Activated naive CD4-positive, alpha-beta T cell treated with anti-CD3 and anti-CD28 coated beads, Interleukin-2, amount 50 U/mL, for 24 hours (primary cell): ENCODE data around the gene NLRP3.
"Not testable (repeated sequence)": the region's sequence is repeated elsewhere in the genome, so short reads cannot be mapped to it uniquely, and the experiment has no call there.

Source experiments
- H3K27ac Mint-ChIP-seq: one replicate; pipeline ENCODE4 v1.8.0; 2021; ENCODE audit warnings: mild to moderate bottlenecking, mixed read lengths
- H3K27me3 Mint-ChIP-seq: one replicate; pipeline ENCODE4 v1.8.0; 2021; ENCODE audit warnings: mixed read lengths
- H3K36me3 Mint-ChIP-seq: one replicate; pipeline ENCODE4 v1.8.0; 2021; ENCODE audit warnings: mixed read lengths
- H3K4me1 Mint-ChIP-seq: one replicate; pipeline ENCODE4 v1.8.0; 2021; ENCODE audit warnings: mixed read lengths
- H3K4me3 Mint-ChIP-seq: one replicate; pipeline ENCODE4 v1.8.0; 2021; ENCODE audit warnings: mild to moderate bottlenecking, mixed read lengths
- H3K9me3 Mint-ChIP-seq: one replicate; pipeline ENCODE4 v1.8.0; 2021; ENCODE audit warnings: mixed read lengths

Gene NLRP3

GRCh38 chr1:247468481-247469140 lies 52.6 kb downstream of the NLRP3 start:
- Mint-ChIP-seq H3K27ac (no peak overlapping the region), H3K4me1 (no peaks in the 10 kb centered on the region), H3K36me3 (no peaks in the 10 kb centered on the region), H3K4me3 (no peak overlapping the region), H3K27me3 (peaks cover 1% of the 10 kb centered on the region), H3K9me3 (no peaks in the 10 kb centered on the region)

DNA sequence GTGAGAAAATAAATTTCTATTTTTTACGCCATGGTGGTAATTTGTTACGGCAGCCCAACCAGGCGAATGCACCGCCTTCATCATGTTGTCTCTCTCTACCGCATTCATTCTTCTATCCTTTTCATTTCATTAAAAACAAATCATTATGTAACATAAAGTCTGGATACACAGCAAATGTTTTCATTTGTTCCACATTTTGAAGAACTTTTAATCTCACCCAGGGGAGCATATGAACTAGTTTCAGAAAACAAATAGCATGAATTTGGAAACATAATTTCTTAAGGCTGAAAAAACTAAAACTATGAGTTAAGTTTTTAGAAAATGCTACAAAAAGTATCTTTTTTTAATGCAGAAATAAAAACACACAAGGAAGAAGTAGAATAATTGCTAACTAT lies 53.2 kb downstream of the NLRP3 start:
- Mint-ChIP-seq H3K27ac (no peak overlapping the region), H3K27me3 (peaks cover 1% of the 10 kb centered on the region), H3K4me1 (no peaks in the 10 kb centered on the region), H3K36me3 (no peaks in the 10 kb centered on the region), H3K9me3 (no peaks in the 10 kb centered on the region), H3K4me3 (no peak overlapping the region)

DNA sequence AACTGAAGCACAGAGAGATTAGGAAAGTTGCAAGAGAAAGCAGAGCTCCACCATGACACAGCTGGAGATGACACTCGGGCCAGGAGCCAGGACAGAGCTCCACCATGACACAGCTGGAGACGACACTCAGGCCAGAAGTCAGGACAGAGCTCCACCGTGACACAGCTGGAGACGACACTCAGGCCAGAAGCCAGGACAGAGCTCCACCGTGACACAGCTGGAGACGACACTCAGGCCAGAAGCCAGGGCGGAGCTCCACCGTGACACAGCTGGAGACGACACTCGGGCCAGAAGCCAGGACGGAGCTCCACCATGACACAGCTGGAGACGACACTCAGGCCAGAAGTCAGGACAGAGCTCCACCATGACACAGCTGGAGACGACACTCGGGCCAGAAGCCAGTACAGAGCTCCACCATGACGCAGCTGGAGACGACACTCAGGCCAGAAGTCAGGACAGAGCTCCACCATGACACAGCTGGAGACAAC lies 55.0 kb downstream of the NLRP3 start:
- H3K4me3 Mint-ChIP-seq, H3K36me3 Mint-ChIP-seq, H3K9me3 Mint-ChIP-seq, H3K27me3 Mint-ChIP-seq, H3K27ac Mint-ChIP-seq, H3K4me1 Mint-ChIP-seq: not testable (repeated sequence)

DNA sequence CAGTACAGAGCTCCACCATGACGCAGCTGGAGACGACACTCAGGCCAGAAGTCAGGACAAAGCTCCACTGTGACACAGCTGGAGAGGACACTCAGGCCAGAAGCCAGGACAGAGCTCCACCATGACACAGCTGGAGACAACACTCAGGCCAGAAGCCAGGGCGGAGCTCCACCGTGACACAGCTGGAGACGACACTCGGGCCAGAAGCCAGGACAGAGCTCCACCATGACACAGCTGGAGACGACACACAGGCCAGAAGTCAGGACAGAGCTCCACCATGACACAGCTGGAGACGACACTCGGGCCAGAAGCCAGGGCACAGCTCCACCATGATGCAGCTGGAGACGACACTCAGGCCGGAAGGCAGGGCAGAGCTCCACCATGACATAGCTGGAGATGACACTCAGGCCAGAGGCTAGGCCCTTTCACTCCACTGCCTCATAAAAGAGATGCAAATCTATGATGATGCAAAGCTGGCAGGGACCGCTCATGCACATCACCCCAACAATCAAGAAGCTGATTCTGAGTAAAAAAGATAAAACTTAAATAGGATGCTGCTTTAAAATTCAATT lies 55.6 kb downstream of the NLRP3 start:
- H3K9me3 Mint-ChIP-seq: peaks cover 5% of the 10 kb centered on the region
- no peaks in the 10 kb centered on the region for H3K4me1 Mint-ChIP-seq
- no peaks in the 10 kb centered on the region for H3K36me3 Mint-ChIP-seq
- no peak overlapping the region for H3K27ac Mint-ChIP-seq
- no peak overlapping the region for H3K4me3 Mint-ChIP-seq
- peaks cover 1% of the 10 kb centered on the region for H3K27me3 Mint-ChIP-seq

GRCh38 chr1:247472035-247472434 lies 56.1 kb downstream of the NLRP3 start:
- Mint-ChIP-seq H3K9me3 (peaks cover 5% of the 10 kb centered on the region), H3K27me3 (peaks cover 1% of the 10 kb centered on the region), H3K4me3 (no peak overlapping the region), H3K36me3 (no peaks in the 10 kb centered on the region), H3K27ac (no peak overlapping the region), H3K4me1 (no peaks in the 10 kb centered on the region)

GRCh38 chr1:247474367-247474766 lies 58.4 kb downstream of the NLRP3 start:
- Mint-ChIP-seq H3K4me1 (no peaks in the 10 kb centered on the region), H3K27me3 (no peaks in the 10 kb centered on the region), H3K9me3 (peaks cover 5% of the 10 kb centered on the region), H3K27ac (no peak overlapping the region), H3K36me3 (no peaks in the 10 kb centered on the region), H3K4me3 (no peak overlapping the region)

DNA sequence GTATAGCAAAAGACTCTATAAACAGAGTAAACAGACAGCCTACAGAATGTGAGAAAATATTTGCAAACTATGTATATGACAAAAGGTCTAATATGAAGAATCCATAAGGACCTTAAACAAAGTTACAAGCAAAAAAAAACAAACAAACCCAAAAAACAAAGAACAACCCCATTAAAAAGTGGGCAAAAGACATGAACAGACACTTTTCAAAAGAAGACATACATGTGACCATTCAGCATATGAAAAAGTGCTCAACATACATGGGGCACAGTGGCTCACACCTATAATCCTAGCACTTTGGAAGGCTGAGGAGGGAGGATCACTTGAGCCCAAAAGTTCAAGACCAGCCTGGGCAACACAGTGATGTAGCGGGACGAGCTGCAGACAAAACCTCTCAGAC lies 59.8 kb downstream of the NLRP3 start:
- Mint-ChIP-seq H3K27me3 (no peaks in the 10 kb centered on the region), H3K4me3 (no peak overlapping the region), H3K9me3 (peaks cover 5% of the 10 kb centered on the region), H3K4me1 (no peaks in the 10 kb centered on the region), H3K36me3 (no peaks in the 10 kb centered on the region), H3K27ac (no peak overlapping the region)

DNA sequence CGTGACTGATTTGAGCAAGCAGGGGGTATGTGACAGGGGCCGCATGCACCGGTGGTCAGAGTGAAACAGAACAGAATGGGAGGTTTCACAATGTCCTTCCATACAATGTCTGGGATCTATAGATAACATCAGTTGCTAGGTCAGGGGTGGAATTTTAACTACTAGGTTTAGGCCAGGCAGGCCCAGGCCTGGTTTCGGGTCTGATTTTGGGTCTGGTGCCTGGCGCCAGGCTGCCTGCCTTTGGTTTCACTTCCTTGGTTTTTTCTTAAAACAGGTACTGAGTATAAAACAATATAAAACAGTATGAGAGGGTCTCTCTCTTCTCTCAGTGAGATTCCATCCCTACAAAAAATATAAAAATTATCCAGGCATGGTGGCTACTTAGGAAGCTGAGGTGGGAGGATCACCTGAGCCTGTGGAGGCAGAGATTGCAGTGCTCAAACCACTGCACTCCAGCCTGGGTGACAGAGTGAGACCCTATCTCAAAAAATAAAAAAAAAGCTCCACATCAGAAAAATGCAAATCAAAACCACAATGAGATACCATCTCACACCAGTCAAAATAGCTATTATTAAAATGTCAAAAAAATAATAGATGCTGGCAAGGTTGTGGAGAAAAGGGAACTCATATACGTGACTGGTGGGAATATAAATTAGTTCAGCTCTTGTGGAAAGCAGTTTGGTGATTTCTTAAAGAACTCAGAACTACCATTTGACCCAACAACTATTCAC lies 60.5 kb downstream of the NLRP3 start:
- not testable (repeated sequence) for H3K4me1 Mint-ChIP-seq, H3K36me3 Mint-ChIP-seq, H3K27me3 Mint-ChIP-seq, H3K4me3 Mint-ChIP-seq, H3K9me3 Mint-ChIP-seq, H3K27ac Mint-ChIP-seq

DNA sequence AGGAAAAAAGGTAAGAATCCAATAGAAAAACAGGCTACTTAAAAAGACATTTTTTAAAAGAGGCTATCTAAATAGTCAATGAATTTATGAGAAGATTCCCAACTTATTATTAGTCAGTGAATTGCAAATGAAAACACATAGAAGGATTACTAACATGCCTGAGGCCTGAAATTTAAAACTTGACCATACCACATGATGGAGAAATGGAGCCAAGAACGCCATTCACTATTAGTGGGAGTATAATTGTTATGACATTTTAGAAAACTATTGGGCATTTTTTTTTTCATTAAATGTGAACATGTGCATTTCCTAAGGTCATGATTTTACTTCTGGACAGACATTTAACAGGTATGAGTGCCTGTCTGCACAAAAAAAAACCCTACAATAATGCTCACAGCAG lies 66.8 kb downstream of the NLRP3 start:
- H3K4me1 Mint-ChIP-seq: no peaks in the 10 kb centered on the region
- no peak overlapping the region for H3K4me3 Mint-ChIP-seq
- H3K9me3 Mint-ChIP-seq: no peaks in the 10 kb centered on the region
- peaks cover 2% of the 10 kb centered on the region for H3K27me3 Mint-ChIP-seq
- H3K27ac Mint-ChIP-seq: no peak overlapping the region
- H3K36me3 Mint-ChIP-seq: no peaks in the 10 kb centered on the region

- H3K36me3 Mint-ChIP-seq: no peaks in the 10 kb centered on the region
Observed at GRCh38 chr1:247487057-247487456, 71.1 kb downstream of the NLRP3 start.

DNA sequence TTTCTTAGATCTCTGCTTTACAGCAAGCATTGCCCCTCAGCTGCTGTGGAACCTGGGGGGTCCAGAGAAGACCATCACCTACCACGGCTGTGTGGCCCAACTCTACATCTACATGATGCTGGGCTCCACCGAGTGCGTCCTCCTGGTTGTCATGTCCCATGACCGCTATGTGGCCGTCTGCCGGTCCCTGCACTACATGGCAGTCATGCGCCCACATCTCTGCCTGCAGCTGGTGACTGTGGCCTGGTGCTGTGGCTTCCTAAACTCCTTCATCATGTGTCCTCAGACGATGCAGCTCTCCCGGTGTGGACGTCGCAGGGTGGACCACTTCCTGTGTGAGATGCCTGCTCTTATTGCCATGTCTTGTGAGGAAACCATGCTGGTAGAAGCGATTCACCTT lies 75.4 kb downstream of the NLRP3 start:
- no peak overlapping the region for H3K27ac Mint-ChIP-seq
- no peak overlapping the region for H3K4me3 Mint-ChIP-seq
- no peaks in the 10 kb centered on the region for H3K4me1 Mint-ChIP-seq
- H3K9me3 Mint-ChIP-seq: no peaks in the 10 kb centered on the region
- H3K27me3 Mint-ChIP-seq: peaks cover 21% of the 10 kb centered on the region
- no peaks in the 10 kb centered on the region for H3K36me3 Mint-ChIP-seq

More at GRCh38 chr1:247487057-247487456, 71.1 kb downstream of the NLRP3 start:
- Mint-ChIP-seq H3K27ac (no peak overlapping the region), H3K4me1 (no peaks in the 10 kb centered on the region), H3K4me3 (no peak overlapping the region), H3K9me3 (no peaks in the 10 kb centered on the region), H3K27me3 (peaks cover 10% of the 10 kb centered on the region)

DNA sequence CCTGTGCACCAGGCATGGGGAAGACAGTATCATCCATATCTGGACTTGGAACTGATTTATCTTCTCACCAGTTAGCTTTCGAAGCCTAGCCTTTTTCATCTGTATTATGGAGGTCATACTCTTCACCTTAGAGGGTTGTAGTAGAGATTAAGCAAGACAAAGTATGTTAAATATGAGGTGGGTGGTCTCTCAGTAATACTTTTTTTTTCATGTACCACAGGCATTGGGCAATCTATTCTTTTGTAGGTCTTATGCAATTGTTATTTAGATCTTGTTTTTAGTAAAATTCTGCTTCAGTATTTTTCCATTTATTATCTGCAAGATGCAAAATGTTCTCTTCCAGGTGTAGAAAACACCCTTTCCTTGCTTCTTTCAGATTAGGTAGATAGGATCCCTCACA lies 77.1 kb downstream of the NLRP3 start:
- Mint-ChIP-seq H3K27me3 (peaks cover 17% of the 10 kb centered on the region), H3K36me3 (no peaks in the 10 kb centered on the region), H3K9me3 (no peaks in the 10 kb centered on the region), H3K27ac (no peak overlapping the region), H3K4me1 (no peaks in the 10 kb centered on the region), H3K4me3 (no peak overlapping the region)

DNA sequence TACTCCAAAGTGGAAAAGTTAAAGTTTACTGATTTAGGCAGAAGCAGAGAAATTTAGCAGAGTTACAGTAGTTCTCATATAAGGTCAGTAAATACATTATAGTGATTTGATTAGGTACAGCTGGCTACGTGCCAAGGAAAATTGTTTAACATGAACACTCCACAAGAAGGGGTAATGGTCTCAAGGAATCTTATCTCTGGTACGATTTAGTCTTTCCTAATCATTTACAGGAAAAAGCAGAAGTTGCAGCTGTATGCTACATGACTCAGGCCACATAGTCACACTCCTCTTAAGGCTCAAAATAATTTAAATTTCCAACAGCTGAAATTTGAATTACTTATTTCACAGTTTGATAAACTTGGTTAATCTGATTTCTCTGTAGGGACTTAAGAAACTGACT lies 78.8 kb downstream of the NLRP3 start:
- Mint-ChIP-seq H3K4me1 (no peaks in the 10 kb centered on the region), H3K4me3 (no peak overlapping the region), H3K36me3 (no peaks in the 10 kb centered on the region), H3K27me3 (peaks cover 16% of the 10 kb centered on the region), H3K9me3 (no peaks in the 10 kb centered on the region), H3K27ac (no peak overlapping the region)

DNA sequence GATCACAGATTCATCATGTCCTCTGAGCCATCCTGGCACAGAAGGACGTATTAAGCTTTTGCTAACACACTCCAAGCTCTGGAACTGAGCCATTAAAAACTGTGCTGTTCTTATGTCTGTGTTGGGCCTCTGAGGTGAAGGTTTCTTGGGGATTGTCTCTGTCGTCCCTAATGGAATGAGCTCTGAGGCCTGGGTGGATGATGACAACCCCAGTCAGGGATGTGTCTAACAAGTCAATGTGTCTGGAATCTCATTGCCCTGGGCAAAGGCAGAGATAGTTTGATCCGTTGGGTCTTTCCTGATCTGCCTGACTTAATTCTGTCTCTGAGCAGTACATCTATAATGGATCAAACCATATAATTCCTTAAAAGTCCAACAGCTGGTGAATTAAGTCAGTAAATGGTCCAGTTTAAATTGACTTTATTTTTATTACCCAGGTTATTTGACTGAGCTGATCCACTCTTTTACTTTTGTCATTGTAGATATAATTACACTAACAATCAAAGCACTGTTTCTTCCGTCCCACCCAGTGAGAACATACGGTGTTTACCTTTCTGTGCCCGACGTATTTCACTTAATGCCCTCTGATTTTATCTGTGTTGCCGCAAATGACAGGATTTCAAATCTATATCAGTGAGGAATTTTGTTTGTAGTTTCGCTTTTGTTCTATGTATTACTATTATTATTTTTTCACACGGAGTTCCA lies 80.8 kb downstream of the NLRP3 start:
- Mint-ChIP-seq H3K4me3 (no peak overlapping the region), H3K4me1 (no peaks in the 10 kb centered on the region), H3K9me3 (no peaks in the 10 kb centered on the region), H3K36me3 (no peaks in the 10 kb centered on the region), H3K27me3 (peaks cover 13% of the 10 kb centered on the region), H3K27ac (no peak overlapping the region)
